BLaER1 (cell line): Measurements from ENCODE around the gene OR51F1.
"Not testable (repeated sequence)": the region's sequence is repeated elsewhere in the genome, so short reads cannot be mapped to it uniquely, and the experiment has no call there.

Source experiments
- H3K27ac ChIP-seq: shearing (Covaris generic); formaldehyde crosslinking; 2 replicates; pipeline ENCODE4 v1.8.1; 2022
- H3K27me3 ChIP-seq: shearing (Covaris generic); formaldehyde crosslinking; 2 replicates; pipeline ENCODE4 v1.8.1; 2022
- H3K36me3 ChIP-seq: shearing (Covaris generic); formaldehyde crosslinking; 2 replicates; pipeline ENCODE4 v1.8.1; 2022
- H3K4me1 ChIP-seq: shearing (Covaris generic); formaldehyde crosslinking; 2 replicates; pipeline ENCODE4 v1.8.1; 2022
- H3K4me2 ChIP-seq: shearing (Covaris generic); formaldehyde crosslinking; 2 replicates; pipeline ENCODE4 v1.8.1; 2022
- H3K4me3 ChIP-seq: shearing (Covaris generic); formaldehyde crosslinking; 2 replicates; pipeline ENCODE4 v1.8.1; 2022
- H3K9ac ChIP-seq: shearing (Covaris generic); formaldehyde crosslinking; 2 replicates; pipeline ENCODE4 v1.8.1; 2022
- H3K9me3 ChIP-seq: shearing (Covaris generic); formaldehyde crosslinking; 2 replicates; pipeline ENCODE4 v1.8.1; 2022
- H4K20me1 ChIP-seq: shearing (Covaris generic); formaldehyde crosslinking; 2 replicates; pipeline ENCODE4 v1.8.1; 2022
- Cebpa-rat ChIP-seq: shearing (Covaris generic); IDR thresholded peaks from 2 replicates; pipeline ENCODE4 v1.8.1; 2022

OR51F1 gene

GRCh38 chr11:4763096-4763495, 6.6 kb downstream of the OR51F1 start:
- Histone ChIP-seq H4K20me1 (no peaks in the 10 kb centered on the region), H3K4me3 (no peak overlapping the region), H3K27me3 (no peaks in the 10 kb centered on the region), H3K9ac (no peak overlapping the region), H3K4me2 (no peak overlapping the region), H3K27ac (no peak overlapping the region), H3K9me3 (no peaks in the 10 kb centered on the region), H3K4me1 (no peaks in the 10 kb centered on the region), H3K36me3 (no peaks in the 10 kb centered on the region)
- TF ChIP-seq Cebpa-rat: no peak

GRCh38 chr11:4751201-4751600, 18.5 kb downstream of the OR51F1 start:
- Histone ChIP-seq H3K4me3 (no peak overlapping the region), H3K9ac (no peak overlapping the region), H4K20me1 (no peaks in the 10 kb centered on the region), H3K27me3 (no peaks in the 10 kb centered on the region), H3K27ac (no peak overlapping the region), H3K9me3 (no peaks in the 10 kb centered on the region), H3K4me1 (no peaks in the 10 kb centered on the region), H3K36me3 (no peaks in the 10 kb centered on the region), H3K4me2 (no peak overlapping the region)
- TF ChIP-seq Cebpa-rat: no peak

- H3K36me3 ChIP-seq: no peaks in the 10 kb centered on the region
- no peak for TF ChIP-seq Cebpa-rat
- no peaks in the 10 kb centered on the region for H3K27me3 ChIP-seq
- H3K27ac ChIP-seq: no peak overlapping the region
- H3K4me1 ChIP-seq: no peaks in the 10 kb centered on the region
- no peaks in the 10 kb centered on the region for H4K20me1 ChIP-seq
- H3K4me2 ChIP-seq: no peak overlapping the region
- no peaks in the 10 kb centered on the region for H3K9me3 ChIP-seq
- H3K4me3 ChIP-seq: no peak overlapping the region
- H3K9ac ChIP-seq: no peak overlapping the region
Measured at GRCh38 chr11:4748438-4748837, 21.3 kb downstream of the OR51F1 start.

GRCh38 chr11:4740735-4741134, 29.0 kb downstream of the OR51F1 start:
- Histone ChIP-seq H3K36me3 (no peaks in the 10 kb centered on the region), H3K9me3 (no peaks in the 10 kb centered on the region), H3K9ac (no peak overlapping the region), H3K27ac (no peak overlapping the region), H4K20me1 (no peaks in the 10 kb centered on the region), H3K4me1 (no peaks in the 10 kb centered on the region), H3K27me3 (no peaks in the 10 kb centered on the region), H3K4me2 (no peak overlapping the region), H3K4me3 (no peak overlapping the region)
- no peak for TF ChIP-seq Cebpa-rat

- H3K4me2 ChIP-seq: no peak overlapping the region
- H3K4me1 ChIP-seq: no peaks in the 10 kb centered on the region
- H3K9me3 ChIP-seq: no peaks in the 10 kb centered on the region
- no peaks in the 10 kb centered on the region for H3K36me3 ChIP-seq
- no peak overlapping the region for H3K4me3 ChIP-seq
- H3K27ac ChIP-seq: no peak overlapping the region
- H4K20me1 ChIP-seq: no peaks in the 10 kb centered on the region
- no peak for TF ChIP-seq Cebpa-rat
- H3K9ac ChIP-seq: no peak overlapping the region
- H3K27me3 ChIP-seq: no peaks in the 10 kb centered on the region
Measured at GRCh38 chr11:4727171-4727570, 42.6 kb downstream of the OR51F1 start.

DNA sequence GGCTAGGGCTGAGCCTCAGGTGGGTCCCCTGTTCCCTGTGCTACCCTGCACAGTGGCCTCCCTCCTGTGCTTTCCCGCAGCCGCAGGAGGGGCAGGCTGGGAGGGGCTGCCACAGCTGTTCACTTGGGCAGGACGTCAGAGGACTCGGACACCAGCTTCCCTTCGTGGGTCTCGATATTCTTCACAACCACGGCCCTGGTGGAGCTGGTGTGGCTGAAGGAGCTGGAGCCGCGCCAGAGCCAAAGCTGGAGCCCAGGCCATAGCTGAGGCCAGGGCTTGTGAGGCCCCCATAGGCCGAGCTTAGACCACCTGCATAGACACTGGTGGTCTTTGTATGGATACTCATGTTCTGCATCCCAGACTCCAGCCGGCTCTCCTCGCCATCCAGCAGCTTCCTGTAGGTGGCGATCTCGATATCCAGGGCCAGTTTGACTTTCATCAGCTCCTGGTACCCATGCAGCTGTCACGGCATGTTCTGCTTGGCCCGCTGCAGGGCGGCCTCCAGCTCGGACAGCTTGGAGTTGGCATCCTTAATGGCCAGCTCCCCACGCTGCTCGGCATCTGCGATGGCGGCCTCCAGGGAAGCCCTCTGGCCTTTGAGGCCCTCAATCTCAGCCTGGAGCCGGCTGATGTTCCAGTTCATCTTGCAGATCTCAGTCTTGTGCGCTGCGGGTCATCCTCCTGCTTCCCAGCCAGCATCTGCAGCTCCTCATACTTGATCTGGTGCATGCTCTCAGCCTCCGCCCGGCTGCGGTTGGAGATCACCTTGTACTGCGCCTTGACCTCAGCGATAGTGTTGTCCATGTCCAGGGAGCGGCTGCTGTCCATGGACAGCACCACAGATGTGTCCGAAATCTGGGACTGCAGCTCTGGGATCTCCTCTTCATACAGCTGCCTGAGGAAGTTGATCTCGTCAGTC, 46.9 kb downstream of the OR51F1 start:
- H3K9me3 ChIP-seq, H3K4me2 ChIP-seq, H3K4me3 ChIP-seq, H3K27ac ChIP-seq, H3K27me3 ChIP-seq, H4K20me1 ChIP-seq, H3K9ac ChIP-seq, H3K4me1 ChIP-seq, H3K36me3 ChIP-seq: not testable (repeated sequence)
